SK-N-SH (cell line): Measurements from ENCODE around the gene TDRD12. TPM values are rescaled to one million over a fixed set of nuclear protein-coding genes. Genes with fewer than 3 reads are reported as not detected.

Experiments used
- CTCF ChIA-PET: fragments of 300-600, 350-600 bp; formaldehyde crosslinking; extraction: SDS; loops from one replicate; lab custom pipeline; 2021; lab: Yijun Ruan, JAX
- POLR2A ChIA-PET: fragments of 350-600 bp; sonication (Branson Sonifier 250); formaldehyde crosslinking; extraction: SDS; loops from one replicate; lab custom pipeline; 2020; ENCODE audit warnings: antibody characterized with exemption, inconsistent platforms; lab: Yijun Ruan, JAX
- DNase-seq: peaks from one replicate; pipeline ENCODE4 v3.0.0; 2012
- H2AFZ ChIP-seq: fragments of 200-600 bp; sonication (generic); 2 replicates; pipeline ENCODE4 v1.8.1; 2016; ENCODE audit warnings: antibody characterized with exemption, mild to moderate bottlenecking, low read depth
- H3F3A ChIP-seq: fragments of 200-600 bp; sonication (generic); replicated peaks from 2 replicates; pipeline ENCODE3; 2016; ENCODE audit warnings: antibody characterized with exemption, mild to moderate bottlenecking; ENCODE audit not compliant: insufficient read depth
- H3K27ac ChIP-seq, 2 experiments: fragments of 200-500 bp in 1 of 2; fragments of 200-600 bp in 1 of 2; sonication (Bioruptor generic) in 1 of 2; sonication (generic), shearing (Covaris generic) in 1 of 2; 2 replicates each; pipeline versions ENCODE4 v1.5.1 to v1.6.1; 2014 to 2016; ENCODE audit warnings: low read depth in 2 of 2, inconsistent platforms in 1 of 2, low read length in 1 of 2, mild to moderate bottlenecking in 1 of 2, mixed read lengths in 1 of 2
- H3K27me3 ChIP-seq: fragments of 200-600 bp; sonication (generic), shearing (Covaris generic); 2 replicates; pipeline ENCODE4 v1.6.1; 2016; ENCODE audit warnings: mixed run types; ENCODE audit not compliant: insufficient read depth
- H3K36me3 ChIP-seq, 2 experiments: fragments of 200-500 bp in 1 of 2; fragments of 200-600 bp in 1 of 2; sonication (Bioruptor generic) in 1 of 2; sonication (generic) in 1 of 2; replicated peaks in 1 of 2; 2 replicates each; pipeline versions ENCODE3 to v1.5.1; 2014 to 2016; ENCODE audit warnings: low read length in 1 of 2, mild to moderate bottlenecking in 1 of 2; ENCODE audit not compliant: insufficient read depth in 2 of 2, control insufficient read depth in 1 of 2
- H3K4me1 ChIP-seq, 2 experiments: fragments of 200-500 bp in 1 of 2; fragments of 200-600 bp in 1 of 2; sonication (Bioruptor generic) in 1 of 2; sonication (generic), shearing (Covaris generic) in 1 of 2; 2 replicates each; pipeline versions ENCODE4 v1.5.1 to v1.6.1; 2014 to 2016; ENCODE audit warnings: low read depth in 1 of 2, low read length in 1 of 2, mixed run types in 1 of 2; ENCODE audit not compliant: insufficient read depth in 2 of 2, control insufficient read depth in 1 of 2
- H3K4me2 ChIP-seq: fragments of 200-600 bp; sonication (generic), shearing (Covaris generic); 2 replicates; pipeline ENCODE4 v1.6.1; 2017; ENCODE audit warnings: mixed run types
- H3K4me3 ChIP-seq, 2 experiments: fragments of 200-500 bp in 1 of 2; fragments of 200-600 bp in 1 of 2; sonication (Bioruptor generic) in 1 of 2; sonication (generic), shearing (Covaris generic) in 1 of 2; 2 replicates each; pipeline versions ENCODE4 v1.5.1 to v1.8.1; 2014 to 2016; ENCODE audit warnings: low read depth in 2 of 2, inconsistent platforms in 1 of 2, low read length in 1 of 2, mild to moderate bottlenecking in 1 of 2, mixed read lengths in 1 of 2, moderate library complexity in 1 of 2
- H3K79me2 ChIP-seq: fragments of 200-600 bp; sonication (generic); 2 replicates; pipeline ENCODE4 v1.8.1; 2017; ENCODE audit warnings: mild to moderate bottlenecking; ENCODE audit not compliant: insufficient read depth
- H3K9ac ChIP-seq: fragments of 200-600 bp; sonication (generic); 2 replicates; pipeline ENCODE4 v1.6.1; 2017; ENCODE audit warnings: mixed run types
- H3K9me2 ChIP-seq: fragments of 200-600 bp; sonication (generic); 2 replicates; pipeline ENCODE4 v1.6.1; 2017; ENCODE audit warnings: mixed run types
- H3K9me3 ChIP-seq: fragments of 200-600 bp; sonication (generic); 2 replicates; pipeline ENCODE4 v1.6.1; 2017; ENCODE audit warnings: mixed run types, mild to moderate bottlenecking, moderate library complexity
- H4K20me1 ChIP-seq: fragments of 200-600 bp; sonication (generic); 2 replicates; pipeline ENCODE4 v1.6.1; 2017; ENCODE audit warnings: mild to moderate bottlenecking, mixed run types; ENCODE audit not compliant: insufficient read depth
- EP300 ChIP-seq, 2 experiments: IDR thresholded peaks; 2 replicates each; pipeline versions ENCODE4 v1.4.0 to v1.6.1; 2012; ENCODE audit warnings: borderline replicate concordance in 1 of 2, low read depth in 1 of 2, low read length in 1 of 2
- FOSL2 ChIP-seq: IDR thresholded peaks from 2 replicates; pipeline ENCODE4 v1.4.0; 2012; ENCODE audit warnings: low read depth, mild to moderate bottlenecking, moderate library complexity, borderline replicate concordance
- FOXJ3 ChIP-seq: sonication (generic); formaldehyde crosslinking; IDR thresholded peaks from 2 replicates; pipeline ENCODE4 v1.5.1; 2020; ENCODE audit warnings: mild to moderate bottlenecking, missing genetic modification reagents
- FOXM1 ChIP-seq: IDR thresholded peaks from 2 replicates; pipeline ENCODE4 v1.4.0; 2012; ENCODE audit warnings: low read depth, mild to moderate bottlenecking
- GATA2 ChIP-seq: sonication (generic); formaldehyde crosslinking; IDR thresholded peaks from 2 replicates; pipeline ENCODE4 v1.5.0; 2020; ENCODE audit warnings: mild to moderate bottlenecking, missing genetic modification reagents
- JUND ChIP-seq: IDR thresholded peaks from 2 replicates; pipeline ENCODE4 v1.4.0; 2012
- MAX ChIP-seq: IDR thresholded peaks from 2 replicates; pipeline ENCODE4 v1.4.0; 2012; ENCODE audit warnings: low read depth
- MXI1 ChIP-seq: IDR thresholded peaks from 2 replicates; pipeline ENCODE4 v1.6.1; 2012; ENCODE audit warnings: mild to moderate bottlenecking, low read depth, low read length, improper control_type of control experiment
- POLR2AphosphoS5 ChIP-seq: IDR thresholded peaks from 2 replicates; pipeline ENCODE4 v1.6.1; 2012; ENCODE audit warnings: low read depth, low read length
- RAD21 ChIP-seq: IDR thresholded peaks from 2 replicates; pipeline ENCODE4 v1.6.1; 2012; ENCODE audit warnings: mild to moderate bottlenecking, low read length
- RCOR1 ChIP-seq: fragments of 150-350 bp; IDR thresholded peaks from 2 replicates; pipeline ENCODE4 v1.6.1; 2017; ENCODE audit warnings: antibody characterized with exemption, low read length
- REST ChIP-seq: IDR thresholded peaks from 2 replicates; pipeline ENCODE4 v1.6.1; 2012; ENCODE audit warnings: mild to moderate bottlenecking, low read depth, low read length, moderate library complexity
- RFX5 ChIP-seq: IDR thresholded peaks from 2 replicates; pipeline ENCODE4 v1.6.1; 2012; ENCODE audit warnings: mild to moderate bottlenecking, improper control_type of control experiment, low read length
- RXRA ChIP-seq: IDR thresholded peaks from 2 replicates; pipeline ENCODE4 v1.4.0; 2012; ENCODE audit warnings: low read depth, mild to moderate bottlenecking, borderline replicate concordance
- SMC3 ChIP-seq: IDR thresholded peaks from 2 replicates; pipeline ENCODE4 v1.6.1; 2012; ENCODE audit warnings: low read depth, low read length, improper control_type of control experiment
- TCF12 ChIP-seq: IDR thresholded peaks from 2 replicates; pipeline ENCODE4 v1.4.0; 2012
- TEAD4 ChIP-seq: IDR thresholded peaks from 2 replicates; pipeline ENCODE4 v1.4.0; 2012; ENCODE audit warnings: mild to moderate bottlenecking, borderline replicate concordance; ENCODE audit not compliant: insufficient read depth
- USF2 ChIP-seq: fragments of 150-350 bp; IDR thresholded peaks from 2 replicates; pipeline ENCODE4 v1.6.1; 2017; ENCODE audit warnings: antibody characterized with exemption, low read length, low read depth, borderline replicate concordance
- YY1 ChIP-seq: IDR thresholded peaks from 2 replicates; pipeline ENCODE4 v1.4.0; 2012; ENCODE audit warnings: low read depth, mild to moderate bottlenecking
- ZBTB33 ChIP-seq: IDR thresholded peaks from 2 replicates; pipeline ENCODE4 v1.4.0; 2012; ENCODE audit warnings: low read depth, borderline replicate concordance
- WGBS: methylation state at CpG from one replicate; pipeline ENCODE4 v1.1.6; 2017; ENCODE audit warnings: low lambda C conversion rate; 5-methylcytosine and 5-hydroxymethylcytosine counted together
- polyA plus RNA-seq, 3 experiments: library from polyadenylated mRNA; depleted of rRNA; stranded (reverse); fragments of >200 nt; gene quantifications; 2 replicates each; pipeline ENCODE4 v1.2.3, GENCODE V29; 2012

Gene TDRD12
- polyA plus RNA-seq, 1 of the 3 experiments (the other 2 are of a cell fraction): 0.05 TPM

GRCh38 chr19:32830231-32831014, 110.9 kb downstream of the TDRD12 start:
- Histone ChIP-seq H3K27me3 (peaks cover 6% of the 10 kb centered on the region; the same call in 1 of the 2 replicates), H3K79me2 (no peaks in the 10 kb centered on the region)
- 55% methylated on average over 8 of the region's 8 CpGs for WGBS
- no peak for TF ChIP-seq YY1
- no peak for TF ChIP-seq ZBTB33
- TF ChIP-seq SMC3: no peak
- no peak for TF ChIP-seq FOSL2
- TF ChIP-seq GATA2 (CRISPR knock-in tag): no peak
- TF ChIP-seq EP300 (IDR thresholded peaks at IDR 0.05; ENCODE audit: borderline replicate concordance in 1 of 2, low read depth in 1 of 2, low read length in 1 of 2): no peak
- TF ChIP-seq TEAD4: no peak
- no peak for TF ChIP-seq FOXM1
- no peak for TF ChIP-seq TCF12
- TF ChIP-seq RFX5: no peak
- no peak for TF ChIP-seq RXRA
- TF ChIP-seq MXI1: no peak
- no peak for TF ChIP-seq MAX
- no peak for TF ChIP-seq RAD21
- no peak for TF ChIP-seq JUND
- TF ChIP-seq, all 33 proteins: peak for 0
- H3K27ac ChIP-seq: no peak overlapping the region
- no peak overlapping the region for H2AFZ ChIP-seq
- DNase-seq: no peak
- ChIA-PET POLR2A (no interaction called here), CTCF (interaction anchor here (1.5 kb wide), 1 partner anchor 11 kb away, joined by 4 read pairs; no protein-coding TSS in a partner anchor)
- H4K20me1 ChIP-seq: no peaks in the 10 kb centered on the region
- no peaks in the 10 kb centered on the region for H3K9me2 ChIP-seq
- no peaks in the 10 kb centered on the region for H3K9me3 ChIP-seq
- H3K4me2 ChIP-seq: no peak overlapping the region
- H3K36me3 ChIP-seq: no peaks in the 10 kb centered on the region
- no peak overlapping the region for H3K4me3 ChIP-seq
- H3K4me1 ChIP-seq: no peaks in the 10 kb centered on the region
- no peaks in the 10 kb centered on the region for H3F3A ChIP-seq
- no peak overlapping the region for H3K9ac ChIP-seq

- Histone ChIP-seq H2AFZ (no peak overlapping the region), H3K4me3 (no peak overlapping the region), H3K9me2 (no peaks in the 10 kb centered on the region), H3K4me1 (no peaks in the 10 kb centered on the region), H3K27me3 (peaks cover 6% of the 10 kb centered on the region; the same call in 1 of the 2 replicates), H3K9me3 (no peaks in the 10 kb centered on the region), H4K20me1 (no peaks in the 10 kb centered on the region), H3K79me2 (no peaks in the 10 kb centered on the region), H3F3A (no peaks in the 10 kb centered on the region), H3K27ac (no peak overlapping the region), H3K4me2 (no peak overlapping the region), H3K36me3 (no peaks in the 10 kb centered on the region), H3K9ac (no peak overlapping the region)
- 64% methylated on average over 5 of the region's 5 CpGs for WGBS
- POLR2A ChIA-PET: no interaction called here
- CTCF ChIA-PET: interaction anchor here (0.6 to 1.0 kb wide), 2 partner anchors 29 to 286 kb away, joined by 3 read pairs; no protein-coding TSS in a partner anchor
- no peak for DNase-seq
- TF ChIP-seq MAX: no peak
- no peak for TF ChIP-seq RCOR1
- no peak for TF ChIP-seq RAD21
- no peak for TF ChIP-seq REST
- TF ChIP-seq USF2: no peak
- no peak for TF ChIP-seq TCF12
- TF ChIP-seq FOXJ3 (CRISPR knock-in tag): no peak
- TF ChIP-seq POLR2AphosphoS5: no peak
Observed at GRCh38 chr19:32831611-32832010, 112.0 kb downstream of the TDRD12 start.
